K562 (cell line): ENCODE results near the gene STAB1. TPM values are rescaled to one million over a fixed set of nuclear protein-coding genes. Genes with fewer than 3 reads are reported as not detected.

Experiments
- ATAC-seq: fragments of 200-7000 bp; cut with Tn5 transposase; 3 replicates; pipeline ENCODE4 v1.9.1; 2020; ENCODE audit warnings: moderate library complexity
- BruUV-seq: library from RNA; stranded (reverse); fragments of 400-500 nt; replicated peaks from 2 replicates; lab custom pipeline; 2021; lab: Mats Ljungman, UMichigan
- CTCF ChIA-PET: fragments of 300-600 bp; formaldehyde crosslinking; extraction: SDS; loops from one replicate; lab custom pipeline; 2021; ENCODE audit warnings: low intra/inter-chr PET ratio; lab: Yijun Ruan, JAX
- POLR2A ChIA-PET: fragments of 300-600, 350-650 bp; sonication (Branson Sonifier 250); formaldehyde crosslinking; extraction: SDS; loops from one replicate; lab custom pipeline; 2021; ENCODE audit warnings: antibody characterized with exemption, inconsistent platforms; lab: Yijun Ruan, JAX
- DNase-seq, 4 experiments: peaks; one replicate each; pipeline versions ENCODE4 v3.0.0 to v3.0.0-alpha.2; 2011 to 2018; ENCODE audit warnings: low spot score in 3 of 4, mixed read lengths in 3 of 4; ENCODE audit errors: extremely low read depth in 1 of 4
- FAIRE-seq: peaks from 2 replicates; lab custom pipeline; 2011; peaks lifted over from hg19 to GRCh38; lab: Jason Lieb, UNC
- H2AFZ ChIP-seq: 2 replicates; pipeline ENCODE4 v1.6.0; 2011; ENCODE audit warnings: low read depth, low read length, control low read depth, inconsistent platforms
- H3K27ac ChIP-seq: fragments of 200-600 bp; 3 replicates; pipeline ENCODE4 v1.8.0; 2011; ENCODE audit warnings: low read depth, mild to moderate bottlenecking, control low read depth, inconsistent platforms, low read length, moderate library complexity, mixed read lengths; ENCODE audit errors: extremely low read depth
- H3K27me3 ChIP-seq, 2 experiments: fragments of 300-600 bp in 1 of 2; 2 replicates in 1 of 2; 3 replicates in 1 of 2; pipeline versions ENCODE4 v1.6.0 to v1.8.0; 2011; ENCODE audit warnings: inconsistent platforms in 2 of 2, low read length in 2 of 2, mild to moderate bottlenecking in 1 of 2, mixed read lengths in 1 of 2, moderate library complexity in 1 of 2; ENCODE audit not compliant: control insufficient read depth in 2 of 2, insufficient read depth in 2 of 2
- H3K36me3 ChIP-seq: fragments of 300-600 bp; 3 replicates; pipeline ENCODE4 v1.8.0; 2011; ENCODE audit warnings: mild to moderate bottlenecking, low read length, inconsistent platforms; ENCODE audit not compliant: control insufficient read depth, insufficient read depth
- H3K4me1 ChIP-seq, 2 experiments: fragments of 200-600 bp in 1 of 2; replicated peaks in 1 of 2; 2 replicates in 1 of 2; 3 replicates in 1 of 2; pipeline versions ENCODE4 v1.5.1 to v1.8.0; 2011; ENCODE audit warnings: inconsistent platforms in 2 of 2, low read length in 2 of 2, mild to moderate bottlenecking in 1 of 2, mixed read lengths in 1 of 2, moderate library complexity in 1 of 2; ENCODE audit not compliant: control insufficient read depth in 2 of 2, insufficient read depth in 2 of 2
- H3K4me2 ChIP-seq: 2 replicates; pipeline ENCODE4 v1.6.1; 2011; ENCODE audit warnings: low read length, control low read depth, inconsistent platforms, mixed read lengths; ENCODE audit not compliant: insufficient read depth
- H3K4me3 ChIP-seq: fragments of 200-600 bp; sonication (generic), shearing (Covaris generic); 2 replicates; pipeline ENCODE4 v1.5.1; 2016; ENCODE audit warnings: control low read depth, inconsistent platforms
- H3K79me2 ChIP-seq: fragments of 200-600 bp; 3 replicates; pipeline ENCODE4 v1.8.0; 2011; ENCODE audit warnings: low read length, inconsistent platforms; ENCODE audit not compliant: control insufficient read depth, insufficient read depth
- H3K9ac ChIP-seq, 2 experiments: 2 replicates each; pipeline versions ENCODE4 v1.6.0 to v1.6.1; 2011; ENCODE audit warnings: low read depth in 2 of 2, low read length in 2 of 2, control low read depth in 1 of 2, inconsistent platforms in 1 of 2, mild to moderate bottlenecking in 1 of 2, mixed read lengths in 1 of 2; ENCODE audit not compliant: insufficient read depth in 1 of 2
- H3K9me1 ChIP-seq: one replicate; pipeline ENCODE4 v1.6.0; 2011; ENCODE audit warnings: inconsistent platforms, mild to moderate bottlenecking, low read length, moderate library complexity; ENCODE audit not compliant: control insufficient read depth, insufficient read depth
- H3K9me3 ChIP-seq: replicated peaks from 2 replicates; pipeline ENCODE4 v1.5.1; 2011; ENCODE audit warnings: low read depth, low read length, inconsistent platforms; ENCODE audit not compliant: control insufficient read depth, insufficient read depth
- H4K20me1 ChIP-seq: replicated peaks from 2 replicates; pipeline ENCODE4 v1.6.1; 2011; ENCODE audit warnings: low read length, inconsistent platforms, mixed read lengths; ENCODE audit not compliant: control insufficient read depth, insufficient read depth
- CHD1 ChIP-seq: fragments of 200-600 bp; sonication (generic); IDR thresholded peaks from one replicate; pipeline ENCODE4 v1.6.1; 2012; ENCODE audit warnings: mild to moderate bottlenecking, moderate library complexity, low read length, inconsistent platforms
- CHD4 ChIP-seq: fragments of 200-600 bp; sonication (generic); IDR thresholded peaks from 3 replicates; pipeline ENCODE4 v1.6.1; 2012; ENCODE audit warnings: low read depth, mild to moderate bottlenecking, mixed read lengths, low read length, inconsistent platforms; ENCODE audit not compliant: insufficient read depth, insufficient replicate concordance, poor library complexity, severe bottlenecking
- HDAC3 ChIP-seq: fragments of 450-650 bp; IDR thresholded peaks from 2 replicates; pipeline ENCODE4 v1.6.1; 2018; ENCODE audit warnings: borderline replicate concordance, mild to moderate bottlenecking, moderate library complexity; ENCODE audit not compliant: partially characterized antibody
- HEY1 ChIP-seq: fragments of 250-450 bp; sonication (Bioruptor Pico); IDR thresholded peaks from 2 replicates; pipeline ENCODE4 v1.5.0; 2020; ENCODE audit warnings: mild to moderate bottlenecking, moderate library complexity, borderline replicate concordance
- SNIP1 ChIP-seq: fragments of 450-650 bp; IDR thresholded peaks from 2 replicates; pipeline ENCODE4 v1.7.1; 2017; ENCODE audit warnings: low read depth, mild to moderate bottlenecking
- SRSF9 ChIP-seq: fragments of 200-400 bp; formaldehyde crosslinking; IDR thresholded peaks from 2 replicates; pipeline ENCODE4 v1.6.1; 2017; ENCODE audit warnings: low read depth, low read length, borderline replicate concordance
- ZBTB34 ChIP-seq: fragments of 250-450 bp; sonication (Bioruptor Pico); IDR thresholded peaks from 2 replicates; pipeline ENCODE4 v1.8.0; 2021; ENCODE audit warnings: mild to moderate bottlenecking, moderate library complexity
- WGBS: fragments of 100-300 bp; shearing (Covaris generic); methylation state at CpG from one replicate; pipeline ENCODE4 v1.1.6; 2016; ENCODE audit warnings: low coverage, mixed read lengths; ENCODE audit not compliant: insufficient coverage; ENCODE audit errors: missing lambda C conversion rate; 5-methylcytosine and 5-hydroxymethylcytosine counted together
- in situ Hi-C: fragments of 300-500 bp; cut with MboI; formaldehyde crosslinking; loops from 4 replicates; pipeline ENCODE4 v1.15.0; 2018; ENCODE audit warnings: inconsistent platforms, mixed read lengths
- intact Hi-C: fragments of 100-400 bp; cut with micrococcal nuclease; formaldehyde crosslinking; loops from 2 replicates; pipeline ENCODE4 v1.14.2; 2022
- polyA plus RNA-seq, 8 experiments: library from polyadenylated mRNA; depleted of rRNA in 4 of 8; stranded (reverse) in 5 of 8; unstranded in 3 of 8; fragments of >200 nt; fragmentation: Nextera tagmentation in 2 of 8; fragmentation: Illumina TruSeq in 1 of 8; extraction: Ambion mirVana in 2 of 8; extraction: Trizol in 1 of 8; gene quantifications; 2 replicates each; pipeline versions ENCODE4 v1.2.1 to v1.2.3, GENCODE V29; 2011 to 2014; ENCODE audit warnings: inconsistent platforms in 1 of 8, missing spikeins in 1 of 8
- total RNA-seq, 7 experiments: library from RNA; depleted of rRNA in 6 of 7; stranded (reverse); fragments of >200 nt in 6 of 7; fragmentation: Illumina TruSeq in 2 of 7; extraction: Trizol in 2 of 7; gene quantifications; 2 replicates each; pipeline versions ENCODE4 v1.2.1 to v1.2.3, GENCODE V29; 2011 to 2021; ENCODE audit warnings: low replicate concordance in 1 of 7
- TF ChIP-seq, protein P1 (sequence below): fragments of 250-450 bp; sonication (Bioruptor Pico); IDR thresholded peaks from 2 replicates; pipeline ENCODE4 v1.4.0; 2020; ENCODE audit warnings: borderline replicate concordance

Gene STAB1
- total and polyA plus RNA-seq, 9 of the 15 experiments (the other 6 are each of a cell fraction or from before 2014, with no cell fraction given) = 0.20 to 3.9 (median 1.2) TPM

DNA sequence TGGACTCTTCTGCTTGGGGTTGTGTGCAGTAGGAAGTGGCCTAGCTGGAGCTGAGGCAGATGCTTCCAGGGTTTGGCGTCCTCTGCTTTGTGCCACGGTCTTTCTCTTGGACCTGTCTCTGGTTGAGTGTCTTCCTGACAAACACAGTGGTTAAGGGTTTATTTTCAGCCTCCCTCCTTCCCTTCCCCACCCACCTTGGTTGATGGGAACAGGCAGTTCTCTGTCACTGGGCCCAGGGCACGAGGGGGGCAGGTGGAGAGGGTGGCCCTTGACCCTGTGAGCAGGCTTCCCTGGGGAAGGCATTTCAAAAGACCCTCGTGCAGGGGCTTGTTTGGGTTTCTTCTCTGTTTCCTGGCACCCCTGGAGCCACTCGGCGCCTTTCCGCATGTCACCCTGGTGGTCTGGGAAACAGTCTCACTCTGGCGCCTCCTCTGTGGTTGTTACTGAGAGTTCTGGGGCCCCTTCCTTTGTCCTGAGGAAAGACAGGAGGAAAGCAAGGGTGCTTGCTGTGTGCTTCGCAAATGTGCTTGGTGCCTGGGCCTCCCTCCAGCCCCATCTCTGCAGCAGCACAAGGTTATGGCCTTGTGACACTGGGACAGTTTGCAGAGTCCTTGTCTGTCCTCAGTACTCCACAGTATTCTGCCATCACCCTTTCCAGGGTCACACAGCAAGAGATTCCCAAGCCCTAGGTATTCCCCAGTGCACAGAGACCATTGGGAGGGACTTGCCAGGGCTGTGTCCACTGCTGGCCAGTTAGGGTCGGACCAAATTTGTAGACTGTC, 10.3 kb upstream of the STAB1 start:
- Histone ChIP-seq H3K4me2 (no peak overlapping the region), H3K27me3 (no peaks in the 10 kb centered on the region), H3K36me3 (peaks cover 63% of the 10 kb centered on the region; the same call in 1 of the 3 replicates), H3K9me3 (no peaks in the 10 kb centered on the region), H3K4me3 (no peak overlapping the region), H4K20me1 (no peaks in the 10 kb centered on the region), H3K9ac (no peak overlapping the region), H2AFZ (no peak overlapping the region), H3K27ac (no peak overlapping the region), H3K4me1 (peaks cover 0 to 13% of the 10 kb centered on the region in 2 experiments; a peak in 2 of 5 replicates), H3K79me2 (no peaks in the 10 kb centered on the region), H3K9me1 (no peaks in the 10 kb centered on the region)
- BruUV-seq = no TSS peak
- DNase-seq (no peak), ATAC-seq (no peak), FAIRE-seq (no peak)
- CTCF ChIA-PET = no interaction called here
- in situ Hi-C loops = no loop called here
- intact Hi-C loops = loop anchor here (5.0 kb wide), 1 partner anchor 197 kb away; no protein-coding TSS in a partner anchor
- POLR2A ChIA-PET = no interaction called here
- 84% methylated on average over 7 of the region's 10 CpGs for WGBS
- TF ChIP-seq ZBTB34 (CRISPR knock-in tag) = no peak
- no peak for TF ChIP-seq HDAC3
- no peak for TF ChIP-seq SRSF9
- TF ChIP-seq HEY1 (CRISPR knock-in tag) = no peak
- TF ChIP-seq CHD1 = no peak
- TF ChIP-seq CHD4 = no peak
- TF ChIP-seq SNIP1 = no peak
- TF ChIP-seq, protein P1, sequence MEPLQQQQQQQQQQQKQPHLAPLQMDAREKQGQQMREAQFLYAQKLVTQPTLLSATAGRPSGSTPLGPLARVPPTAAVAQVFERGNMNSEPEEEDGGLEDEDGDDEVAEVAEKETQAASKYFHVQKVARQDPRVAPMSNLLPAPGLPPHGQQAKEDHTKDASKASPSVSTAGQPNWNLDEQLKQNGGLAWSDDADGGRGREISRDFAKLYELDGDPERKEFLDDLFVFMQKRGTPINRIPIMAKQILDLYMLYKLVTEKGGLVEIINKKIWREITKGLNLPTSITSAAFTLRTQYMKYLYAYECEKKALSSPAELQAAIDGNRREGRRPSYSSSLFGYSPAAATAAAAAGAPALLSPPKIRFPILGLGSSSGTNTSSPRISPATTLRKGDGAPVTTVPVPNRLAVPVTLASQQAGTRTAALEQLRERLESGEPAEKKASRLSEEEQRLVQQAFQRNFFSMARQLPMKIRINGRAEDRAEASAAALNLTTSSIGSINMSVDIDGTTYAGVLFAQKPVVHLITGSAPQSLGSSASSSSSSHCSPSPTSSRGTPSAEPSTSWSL (CRISPR knock-in tag) = no peak
